ENCODE results near the gene PITRM1. TPM values are rescaled to one million over a fixed set of nuclear protein-coding genes. Genes with fewer than 3 reads are reported as not detected.

PITRM1 gene
- total RNA-seq, 6 experiments from 2014 or later = 40.7 to 59.5 (median 49.7) TPM

GRCh38 chr10:3147117-3147820 lies 25.3 kb downstream of the PITRM1 start:
- H3K27me3 ChIP-seq = no peaks in the 10 kb centered on the region
- no peak for ATAC-seq
- H3K4me3 ChIP-seq = no peak overlapping the region
- TF ChIP-seq POLR2A (IDR thresholded peaks at IDR 0.05) (no peak), CTCF (IDR thresholded peaks at IDR 0.05) (no peak)
- H3K4me1 ChIP-seq = no peaks in the 10 kb centered on the region
- no peaks in the 10 kb centered on the region for H3K9me3 ChIP-seq
- H3K36me3 ChIP-seq = peaks cover 0 to 95% (median 35%) of the 10 kb centered on the region in 4 donors
- WGBS (ENCODE audit: insufficient coverage, low coverage, low lambda C conversion rate, missing lambda C conversion rate) = 84% methylated on average over 15 of the region's 17 CpGs
- H3K27ac ChIP-seq = no peak overlapping the region
- intact Hi-C loops (cut with DNase I) = no loop called here
- DNase-seq = no peak

- 98% methylated on average over 4 of the region's 8 CpGs for WGBS (ENCODE audit: insufficient coverage, low coverage, low lambda C conversion rate, missing lambda C conversion rate)
- Histone ChIP-seq H3K4me3 (no peak overlapping the region), H3K9me3 (no peaks in the 10 kb centered on the region), H3K4me1 (no peaks in the 10 kb centered on the region), H3K27me3 (no peaks in the 10 kb centered on the region), H3K36me3 (peaks cover 0 to 97% (median 38%) of the 10 kb centered on the region in 4 donors), H3K27ac (no peak overlapping the region)
- TF ChIP-seq POLR2A (IDR thresholded peaks at IDR 0.05) = no peak
- no peak for TF ChIP-seq CTCF (IDR thresholded peaks at IDR 0.05)
- ATAC-seq (no peak), DNase-seq (no peak)
- intact Hi-C loops (cut with DNase I) = no loop called here
Measured at GRCh38 chr10:3146289-3146688, 26.3 kb downstream of the PITRM1 start.

GRCh38 chr10:3145366-3145765 lies 27.2 kb downstream of the PITRM1 start:
- ATAC-seq (no peak), DNase-seq (no peak)
- no peaks in the 10 kb centered on the region for H3K4me1 ChIP-seq
- H3K9me3 ChIP-seq = no peaks in the 10 kb centered on the region
- WGBS (ENCODE audit: insufficient coverage, low coverage, low lambda C conversion rate, missing lambda C conversion rate) = 100% methylated on average over 7 of the region's 18 CpGs
- peaks cover 0 to 97% (median 35%) of the 10 kb centered on the region in 4 donors for H3K36me3 ChIP-seq
- H3K27me3 ChIP-seq = no peaks in the 10 kb centered on the region
- intact Hi-C loops (cut with DNase I) = no loop called here
- no peak overlapping the region for H3K4me3 ChIP-seq
- no peak for TF ChIP-seq CTCF (IDR thresholded peaks at IDR 0.05)
- no peak for TF ChIP-seq POLR2A (IDR thresholded peaks at IDR 0.05)
- no peak overlapping the region for H3K27ac ChIP-seq

GRCh38 chr10:3143791-3144434 lies 28.7 kb downstream of the PITRM1 start:
- no peak for DNase-seq
- H3K27me3 ChIP-seq = no peaks in the 10 kb centered on the region
- no peaks in the 10 kb centered on the region for H3K9me3 ChIP-seq
- intact Hi-C loops (cut with DNase I) = no loop called here
- H3K4me3 ChIP-seq = no peak overlapping the region
- no peaks in the 10 kb centered on the region for H3K4me1 ChIP-seq
- ATAC-seq = no peak
- TF ChIP-seq POLR2A (IDR thresholded peaks at IDR 0.05) = no peak
- TF ChIP-seq CTCF (IDR thresholded peaks at IDR 0.05) = no peak
- 96% methylated on average over 14 of the region's 19 CpGs for WGBS (ENCODE audit: insufficient coverage, low coverage, low lambda C conversion rate, missing lambda C conversion rate)
- peaks cover 3 to 97% (median 40%) of the 10 kb centered on the region in 4 donors for H3K36me3 ChIP-seq
- H3K27ac ChIP-seq = no peak overlapping the region
